GM19463 (cell line): ENCODE measurements around the gene MRPL28.
"Not testable (repeated sequence)": the region's sequence is repeated elsewhere in the genome, so short reads cannot be mapped to it uniquely, and the experiment has no call there.

Experiments used
- ATAC-seq: cut with Tn5 transposase; IDR thresholded peaks from one replicate; pipeline ENCODE4 v1.9.1; 2021; ENCODE audit warnings: mild to moderate bottlenecking, moderate library complexity; ENCODE audit not compliant: unreplicated experiment

Gene MRPL28

GRCh38 chr16:391885-392335, 21.6 kb upstream of the MRPL28 start:
- no peak for ATAC-seq

DNA sequence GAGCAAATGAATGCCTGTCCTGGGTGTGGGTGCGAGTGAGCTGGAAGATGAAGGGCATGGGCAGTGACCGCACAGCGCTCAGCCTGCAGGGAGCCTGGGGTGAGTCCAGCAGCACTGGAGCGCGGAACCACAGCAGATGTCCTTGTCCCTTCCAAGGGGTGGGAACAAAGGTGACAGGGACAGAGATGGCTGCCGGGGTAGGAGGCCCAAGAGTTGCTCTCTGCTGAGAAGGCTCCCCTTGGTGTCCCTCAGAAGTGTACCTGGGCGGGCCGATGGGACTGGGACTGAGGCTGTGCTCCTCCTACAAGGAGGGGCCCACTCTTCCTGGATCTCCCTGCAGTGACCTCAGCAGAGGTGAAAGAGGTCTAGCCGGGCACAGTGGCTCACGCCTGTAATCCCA, 19.0 kb upstream of the MRPL28 start:
- ATAC-seq: no peak

DNA sequence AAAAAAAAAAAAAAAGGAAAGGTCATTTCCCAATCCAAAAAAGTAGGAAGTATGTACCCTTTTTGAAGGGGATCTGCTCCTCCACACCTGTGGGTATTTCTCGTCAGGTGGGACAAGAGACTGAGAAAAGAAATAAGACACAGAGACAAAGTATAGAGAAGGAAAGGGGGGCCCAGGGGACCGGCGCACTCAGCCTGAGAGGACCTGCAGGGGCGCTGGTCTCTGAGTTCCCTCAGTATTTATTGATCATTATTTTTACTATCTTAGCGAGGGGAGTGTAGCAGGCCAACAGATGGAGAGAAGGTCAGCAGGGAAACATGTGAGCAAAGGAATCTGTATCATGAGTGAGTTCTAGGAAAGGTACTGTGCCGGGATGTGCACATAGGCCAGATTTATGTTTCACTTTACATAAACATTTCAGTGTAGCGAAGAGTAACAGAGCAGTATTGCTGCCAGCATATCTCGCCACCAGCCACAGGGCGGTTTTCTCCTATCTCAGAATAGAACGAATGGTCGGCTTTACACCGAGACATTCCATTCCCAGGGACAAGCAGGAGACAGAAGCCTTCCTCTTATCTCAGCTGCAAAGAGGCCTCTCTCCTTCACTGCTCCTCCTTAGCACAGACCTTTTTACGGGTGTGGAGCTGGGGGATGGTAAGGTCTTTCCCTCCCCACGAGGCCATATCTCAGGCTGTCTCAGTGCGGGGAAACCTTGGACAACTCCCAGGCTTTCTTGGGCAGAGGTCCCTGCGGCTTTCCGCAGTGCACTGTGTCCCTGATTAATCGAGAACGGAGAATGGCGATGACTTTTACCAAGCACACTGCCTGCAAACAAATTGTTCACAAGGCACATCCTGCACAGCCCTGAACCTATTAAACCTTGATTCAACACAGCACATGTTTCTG, 17.7 kb upstream of the MRPL28 start:
- ATAC-seq: not testable (repeated sequence)

DNA sequence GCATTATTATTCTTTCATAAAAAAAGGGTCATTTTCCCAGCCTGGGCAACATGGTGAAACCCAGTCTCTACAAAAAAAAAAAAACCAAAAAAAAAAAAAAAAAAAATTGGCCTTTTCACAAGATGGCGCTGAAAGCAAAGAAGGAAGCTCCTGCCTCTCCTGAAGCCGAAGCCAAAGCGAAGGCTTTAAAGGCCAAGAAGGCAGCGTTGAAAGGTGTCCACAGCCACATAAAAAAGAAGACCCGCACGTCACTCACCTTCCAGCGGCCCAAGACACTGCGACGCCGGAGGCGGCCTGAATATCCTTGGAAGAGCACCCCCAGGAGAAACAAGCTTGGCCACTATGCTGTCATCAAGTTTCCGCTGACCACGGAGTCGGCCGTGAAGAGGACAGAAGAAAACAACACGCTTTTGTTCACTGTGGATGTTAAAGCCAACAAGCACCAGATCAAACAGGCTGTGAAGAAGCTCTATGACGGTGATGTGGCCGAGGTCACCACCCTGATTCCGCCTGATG, 16.4 kb upstream of the MRPL28 start:
- ATAC-seq: no peak

DNA sequence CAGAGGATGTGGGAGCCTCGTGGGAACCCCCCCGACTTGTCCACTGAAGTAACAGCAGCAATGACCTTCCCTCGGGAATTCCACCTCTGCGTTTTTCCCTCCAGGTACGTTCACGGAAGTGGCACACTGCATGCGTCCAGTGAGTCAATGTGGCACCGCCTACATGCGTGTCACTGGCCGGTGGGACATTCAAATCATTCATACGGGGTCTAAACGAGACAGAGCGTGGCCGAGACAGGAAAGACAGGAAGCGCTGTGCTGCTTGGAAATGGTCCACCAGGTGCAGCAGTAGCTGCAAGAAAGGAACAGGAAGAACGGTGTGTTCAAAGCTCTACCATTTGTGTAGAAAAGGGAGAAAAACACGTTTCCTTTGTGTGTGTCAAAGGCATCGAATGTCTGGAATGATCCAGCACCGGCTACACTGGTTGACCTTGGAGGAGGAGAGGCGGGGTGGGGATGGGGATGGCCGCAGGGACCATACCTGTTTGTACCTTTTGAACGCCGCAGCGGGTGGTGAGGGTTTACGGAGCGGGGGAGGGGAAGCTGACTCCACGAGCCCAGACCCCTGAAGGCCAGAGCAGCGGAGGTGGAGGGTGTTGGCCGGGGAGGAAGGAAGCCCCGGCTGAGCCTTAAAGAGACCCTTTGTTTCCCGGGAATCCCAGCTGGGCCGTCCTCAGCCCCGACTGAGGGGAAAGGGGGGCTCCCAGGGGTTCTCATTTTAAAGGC, 13.2 kb upstream of the MRPL28 start:
- no peak for ATAC-seq

GRCh38 chr16:381789-382717, 11.7 kb upstream of the MRPL28 start, which contains the start of gene PGAP6:
Gene PGAP6, minus strand, starts transcription at chr16:381978. Its CDS starts 157 bp downstream, at chr16:381821.
- ATAC-seq: peak; percentile 47

- ATAC-seq: peak; percentile 22
Measured at GRCh38 chr16:381012-381788, 10.9 kb upstream of the MRPL28 start.

- ATAC-seq: peak; percentile 11
Measured at GRCh38 chr16:380762-381011, 10.3 kb upstream of the MRPL28 start.

DNA sequence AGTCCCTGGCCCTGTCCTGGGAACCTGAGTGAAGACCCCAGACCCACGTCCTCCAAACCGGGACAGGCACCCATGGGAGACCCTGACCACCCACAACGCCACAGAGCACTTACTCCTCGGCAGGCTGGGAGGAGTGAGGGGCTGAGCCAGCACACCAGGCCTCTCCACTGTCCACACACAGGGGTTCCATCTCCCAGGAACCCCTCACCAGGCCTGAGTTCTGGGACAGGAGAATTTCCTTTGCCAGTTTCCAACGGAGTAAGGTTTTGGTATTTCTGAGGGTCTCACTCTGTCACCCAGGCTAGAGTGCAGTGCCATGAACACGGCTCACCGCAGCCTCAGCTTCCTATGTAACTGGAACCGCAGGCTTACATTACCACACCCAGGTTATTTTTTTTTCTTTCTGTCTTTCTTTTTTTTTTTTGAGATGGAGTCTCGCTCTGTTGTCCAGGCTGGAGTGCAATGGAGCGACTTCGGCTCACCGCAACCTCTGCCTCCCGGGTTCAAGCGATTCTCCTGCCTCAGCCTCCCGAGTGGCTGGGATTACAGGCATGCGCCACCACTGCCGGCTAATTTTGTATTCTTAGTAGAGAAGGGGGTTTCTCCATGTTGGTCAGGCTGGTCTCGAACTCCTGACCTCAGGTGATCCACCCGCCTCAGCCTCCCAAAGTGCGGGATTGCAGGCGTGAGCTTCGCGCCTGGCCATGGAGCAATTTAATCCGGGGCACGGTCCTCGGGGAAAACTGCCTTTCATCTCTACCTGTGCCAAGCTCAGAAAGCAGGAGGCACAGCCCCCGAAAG, 9.8 kb upstream of the MRPL28 start:
- no peak for ATAC-seq

GRCh38 chr16:379183-379960, 9.0 kb upstream of the MRPL28 start:
- ATAC-seq: no peak

DNA sequence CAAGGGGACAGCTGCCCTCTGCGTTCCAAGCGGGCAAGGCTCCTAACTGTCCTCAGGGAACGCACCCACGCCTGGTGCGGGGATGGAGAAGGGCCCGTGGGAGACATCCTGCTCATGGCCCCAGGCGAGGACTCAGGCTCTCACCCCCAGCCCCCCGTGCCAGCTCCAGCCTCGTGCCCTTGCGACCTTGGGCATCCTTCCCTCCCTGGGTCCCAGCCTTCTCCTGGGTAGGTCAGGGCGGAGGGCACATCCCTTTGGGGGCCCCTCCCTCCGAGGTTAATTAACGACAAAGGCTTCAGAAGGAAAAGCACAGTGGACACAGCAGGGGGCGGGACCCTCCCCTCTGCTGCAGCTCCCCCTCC, 8.5 kb upstream of the MRPL28 start:
- no peak for ATAC-seq

DNA sequence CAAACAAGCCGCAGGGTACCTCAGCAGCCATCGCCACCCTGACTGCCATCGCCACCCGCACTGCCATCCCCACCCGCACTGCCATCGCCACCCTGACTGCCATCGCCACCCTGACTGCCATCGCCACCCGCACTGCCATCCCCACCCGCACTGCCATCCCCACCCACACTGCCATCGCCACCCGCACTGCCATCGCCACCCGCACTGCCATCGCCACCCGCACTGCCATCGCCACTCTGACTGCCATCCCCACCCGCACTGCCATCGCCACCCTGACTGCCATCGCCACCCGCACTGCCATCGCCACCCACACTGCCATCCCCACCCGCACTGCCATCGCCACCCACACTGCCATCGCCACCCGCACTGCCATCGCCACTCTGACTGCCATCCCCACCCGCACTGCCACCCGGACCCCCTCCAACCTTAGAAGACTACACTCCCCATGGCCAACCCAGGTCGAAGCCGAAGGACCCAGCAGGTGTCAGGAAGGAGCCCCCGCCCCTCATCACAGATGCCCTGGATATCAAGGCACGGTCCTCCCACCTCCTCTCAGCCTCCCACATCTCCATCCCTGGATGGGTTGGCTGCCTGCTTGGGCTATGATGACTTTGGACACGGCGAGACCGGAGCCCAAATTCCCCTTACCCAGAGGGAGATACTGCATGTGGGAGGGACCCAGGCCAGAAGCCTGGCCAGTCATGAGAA, 7.9 kb upstream of the MRPL28 start:
- ATAC-seq: not testable (repeated sequence)

DNA sequence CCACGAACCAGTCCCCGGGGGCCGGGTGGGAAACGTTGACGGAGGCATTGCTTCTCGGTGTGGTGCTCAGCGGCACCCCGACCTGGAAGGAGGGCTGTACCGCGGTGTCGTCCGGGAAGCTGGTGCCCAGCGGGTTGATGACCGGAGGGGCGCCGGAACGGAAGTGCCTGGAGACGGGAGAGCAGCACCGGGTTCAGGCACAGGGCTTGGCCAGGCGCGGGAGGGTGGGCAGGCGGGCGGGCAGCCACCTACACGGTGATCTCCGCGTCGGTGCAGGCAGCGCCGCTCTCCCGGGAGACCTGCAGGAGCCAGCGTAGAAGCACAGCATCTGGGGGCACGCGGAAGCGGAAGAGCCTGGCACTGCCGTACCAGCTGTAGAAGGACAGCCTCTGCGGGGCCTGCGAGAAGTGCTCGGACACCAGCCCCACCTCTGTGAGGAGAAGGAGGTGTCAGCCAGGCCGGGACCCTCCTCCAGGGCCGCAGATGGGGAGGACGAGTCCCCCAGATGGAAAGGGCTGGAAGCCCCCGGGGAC, 7.1 kb upstream of the MRPL28 start:
- ATAC-seq: no peak

DNA sequence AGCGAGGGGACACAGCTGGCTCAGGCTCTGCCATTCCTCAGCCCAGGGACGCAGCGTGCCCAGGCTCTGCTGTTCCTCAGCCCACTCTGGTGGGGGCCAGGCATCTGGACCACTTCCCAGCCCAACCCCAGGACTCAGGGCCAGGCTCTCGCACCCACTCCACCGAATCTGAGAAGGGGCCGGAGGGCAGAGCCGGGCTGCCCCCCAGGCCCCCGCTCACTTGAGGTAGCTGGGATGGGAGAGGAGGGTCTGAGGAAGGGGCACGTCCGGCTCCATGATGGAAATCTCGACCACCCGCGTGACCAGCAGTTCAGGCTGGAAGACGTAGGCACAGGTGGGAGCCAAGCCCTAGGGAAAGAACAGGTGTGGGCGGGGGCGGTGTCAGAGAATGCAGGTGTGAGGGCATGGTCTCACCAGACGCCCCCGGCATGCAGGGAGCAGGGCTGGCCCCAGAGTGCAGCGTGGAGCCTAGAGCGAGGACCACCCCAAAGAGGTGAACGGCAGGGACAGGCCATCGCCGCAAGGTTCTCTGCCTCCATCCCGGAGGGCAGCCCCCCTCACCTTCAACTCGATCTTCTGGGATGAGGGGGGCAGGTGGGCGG, 6.6 kb upstream of the MRPL28 start:
- no peak for ATAC-seq

- ATAC-seq: no peak
Measured at GRCh38 chr16:375927-376816, 5.8 kb upstream of the MRPL28 start.

DNA sequence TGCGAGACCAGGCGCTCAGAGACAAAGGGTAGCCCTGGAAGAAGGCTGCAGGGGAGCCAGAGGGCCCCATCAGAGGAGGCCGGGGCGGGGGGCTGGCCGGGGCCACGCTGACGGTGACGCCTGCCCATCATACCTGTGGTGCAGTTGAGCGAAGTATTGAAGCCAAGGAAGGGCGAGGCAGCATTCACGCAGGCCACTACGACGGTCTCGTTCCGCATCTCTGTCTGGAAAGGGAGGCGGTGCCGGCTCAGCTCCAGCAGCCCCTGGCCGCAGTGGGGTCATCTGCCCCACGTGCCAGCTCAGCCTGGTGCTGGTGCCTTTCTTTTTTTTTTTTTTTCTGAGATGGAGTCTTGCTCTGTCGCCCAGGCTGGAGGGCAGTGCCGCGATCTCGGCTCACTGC, 4.9 kb upstream of the MRPL28 start:
- no peak for ATAC-seq

DNA sequence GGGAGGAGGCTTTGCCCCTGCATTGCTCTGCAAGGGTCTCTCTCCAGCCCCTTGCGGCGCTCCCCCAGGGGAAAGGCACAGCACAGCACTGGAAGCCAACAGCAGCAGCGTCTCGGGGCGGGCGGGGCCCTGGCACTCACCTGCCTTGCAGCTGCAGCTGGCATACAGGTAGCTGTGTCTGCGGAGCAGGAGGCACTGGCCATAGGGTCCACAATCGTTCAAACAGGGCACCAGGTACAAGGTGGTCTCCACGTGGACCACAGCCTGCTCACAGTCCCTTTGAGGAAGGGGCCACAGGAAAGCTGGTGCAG, 4.2 kb upstream of the MRPL28 start:
- no peak for ATAC-seq
